Activated CD4-positive, alpha-beta T cell treated with anti-CD3 and anti-CD28 coated beads for 36 hours (primary cell): Measurements from ENCODE around the gene CXCR1. TPM values are rescaled to one million over a fixed set of nuclear protein-coding genes. Genes with fewer than 3 reads are reported as not detected.
"Not testable (repeated sequence)": the region's sequence is repeated elsewhere in the genome, so short reads cannot be mapped to it uniquely, and the experiment has no call there.

ENCODE experiments used
- ATAC-seq: fragments of 200-7000 bp; cut with Tn5 transposase; one replicate; pipeline ENCODE4 v1.10.0; 2021; ENCODE audit warnings: mild to moderate bottlenecking, moderate library complexity
- CTCF ChIA-PET: fragments of 350-600 bp; sonication (Branson Sonifier 250); formaldehyde crosslinking; loops from one replicate; lab custom pipeline; 2021; ENCODE audit warnings: antibody characterized with exemption; lab: Charles Lee
- POLR2A ChIA-PET: fragments of 350-600 bp; sonication (Branson Sonifier 250); formaldehyde crosslinking; loops from one replicate; lab custom pipeline; 2021; ENCODE audit warnings: antibody characterized with exemption, inconsistent platforms; lab: Charles Lee
- DNase-seq: peaks from one replicate; pipeline ENCODE4 v3.0.0-alpha.2; 2020
- H3K27ac Mint-ChIP-seq: one replicate; pipeline ENCODE4 v1.8.0; 2021; ENCODE audit warnings: mixed read lengths
- H3K27me3 Mint-ChIP-seq: one replicate; pipeline ENCODE4 v1.8.0; 2021; ENCODE audit warnings: mixed read lengths
- H3K36me3 Mint-ChIP-seq: one replicate; pipeline ENCODE4 v1.8.0; 2021; ENCODE audit warnings: low read depth, mixed read lengths
- H3K4me1 Mint-ChIP-seq: one replicate; pipeline ENCODE4 v1.8.0; 2021; ENCODE audit warnings: mixed read lengths
- H3K4me3 Mint-ChIP-seq: one replicate; pipeline ENCODE4 v1.8.0; 2021; ENCODE audit warnings: mild to moderate bottlenecking, moderate library complexity, mixed read lengths
- H3K9me3 Mint-ChIP-seq: one replicate; pipeline ENCODE4 v1.8.0; 2021; ENCODE audit warnings: low read depth, mixed read lengths
- intact Hi-C, 2 experiments: fragments of 100-400 bp; cut with DNase I in 1 of 2; cut with micrococcal nuclease in 1 of 2; formaldehyde crosslinking; loops; one replicate each; pipeline versions ENCODE4 v1.14.2 to v1.15.1; 2022 to 2024; cut with DNase I, micrococcal nuclease
- total RNA-seq, 2 experiments: library from RNA; stranded (reverse); gene quantifications; one replicate each; pipeline ENCODE4 v1.2.3, GENCODE V29; 2021

Gene CXCR1
- total RNA-seq, 2 experiments from 2014 or later = not detected

DNA sequence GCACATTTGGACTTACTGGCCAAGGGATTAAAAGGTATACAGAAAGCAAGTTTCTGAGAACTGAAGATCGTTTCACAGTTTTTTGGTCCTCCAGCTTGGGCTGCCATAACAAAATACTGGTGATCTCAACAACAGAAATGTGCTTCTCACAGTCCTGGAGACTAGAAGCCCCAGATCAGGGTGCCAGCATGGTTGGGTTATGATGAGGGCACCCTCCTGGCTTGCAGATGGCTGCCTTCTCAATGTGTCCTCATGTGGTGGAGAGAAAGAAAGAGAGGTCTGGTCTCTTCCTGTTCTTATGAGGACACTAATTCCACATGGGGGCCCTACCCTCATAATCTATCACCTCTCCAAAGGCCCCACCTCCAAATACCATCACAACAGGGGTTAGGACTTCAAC lies 20.1 kb upstream of the CXCR1 start:
- no peak overlapping the region for H3K4me3 Mint-ChIP-seq
- H3K36me3 Mint-ChIP-seq = no peaks in the 10 kb centered on the region
- ChIA-PET CTCF (interaction anchor here (0.7 to 1.5 kb wide), 8 partner anchors 14 to 84 kb away, joined by 3 to 7 read pairs (median 4); partner anchors contain the start of genes AAMP and PNKD), POLR2A (interaction anchor here (0.7 kb wide), 1 partner anchor 85 kb away, joined by 3 read pairs; no protein-coding TSS in a partner anchor)
- DNase-seq = no peak
- H3K27ac Mint-ChIP-seq = no peak overlapping the region
- intact Hi-C loops = loop anchor here (1.0 to 10.0 kb wide), 7 partner anchors 30 to 170 kb away; partner anchors contain the start of genes AAMP (in 2 of the 2), CATIP (in 2 of the 2), PNKD (in 2 of the 2) and ARPC2 (in 1 of the 2)
- no peaks in the 10 kb centered on the region for H3K9me3 Mint-ChIP-seq
- peak; percentile 13 for ATAC-seq
- no peaks in the 10 kb centered on the region for H3K27me3 Mint-ChIP-seq
- peaks cover 8% of the 10 kb centered on the region for H3K4me1 Mint-ChIP-seq

DNA sequence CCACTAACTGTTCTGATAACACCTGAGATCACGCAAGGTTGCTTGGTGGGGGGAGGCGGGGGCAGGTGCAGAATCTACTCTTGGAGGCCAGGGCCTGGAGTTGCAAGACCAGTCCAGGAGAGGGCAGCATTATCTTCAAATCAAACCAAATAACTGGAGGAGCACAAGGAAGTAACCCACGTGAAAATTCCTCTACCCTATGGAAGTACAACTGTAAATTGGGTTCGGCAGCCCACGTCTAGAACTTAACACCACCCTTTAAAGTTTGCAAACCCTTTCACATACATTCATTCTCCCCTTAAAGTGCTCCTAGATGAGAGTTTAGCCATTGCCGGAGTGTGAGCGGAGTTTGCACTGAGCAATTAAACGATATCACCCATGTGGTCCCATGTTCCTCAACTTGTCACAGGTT lies 19.6 kb upstream of the CXCR1 start:
- Mint-ChIP-seq H3K9me3 (no peaks in the 10 kb centered on the region), H3K27ac (no peak overlapping the region), H3K4me3 (no peak overlapping the region), H3K36me3 (no peaks in the 10 kb centered on the region), H3K27me3 (no peaks in the 10 kb centered on the region), H3K4me1 (peaks cover 8% of the 10 kb centered on the region)
- peak; percentile 95 for ATAC-seq
- ChIA-PET POLR2A (interaction anchor here (0.7 kb wide), 1 partner anchor 86 kb away, joined by 3 read pairs; no protein-coding TSS in a partner anchor), CTCF (interaction anchor here (1.3 to 1.5 kb wide), 2 partner anchors 43 to 44 kb away, joined by 5 to 6 read pairs; no protein-coding TSS in a partner anchor)
- intact Hi-C loops = loop anchor here (1.0 to 10.0 kb wide), 7 partner anchors 31 to 171 kb away; partner anchors contain the start of genes AAMP (in 2 of the 2), CATIP (in 2 of the 2), PNKD (in 2 of the 2) and ARPC2 (in 1 of the 2)
- DNase-seq = peak; percentile 83

DNA sequence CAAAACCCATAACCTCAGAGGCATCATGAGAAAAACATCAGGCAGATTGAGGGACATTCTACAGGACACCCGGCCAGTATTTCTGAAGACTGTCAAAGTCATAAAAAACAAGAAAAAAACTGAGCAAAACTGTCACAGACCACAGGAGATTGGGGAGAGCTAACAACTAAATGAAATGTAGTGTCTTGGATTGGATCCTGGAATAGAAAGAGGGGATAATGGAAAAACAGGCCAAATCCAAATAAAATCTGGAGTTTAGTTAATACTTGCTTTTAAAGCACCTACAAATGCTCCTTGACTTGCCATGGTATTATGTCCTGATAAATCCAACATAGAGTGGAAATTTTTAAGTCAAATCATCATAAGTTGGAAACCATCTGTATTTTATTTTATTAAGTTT lies 17.6 kb upstream of the CXCR1 start:
- no peak overlapping the region for H3K4me3 Mint-ChIP-seq
- POLR2A ChIA-PET = no interaction called here

DNA sequence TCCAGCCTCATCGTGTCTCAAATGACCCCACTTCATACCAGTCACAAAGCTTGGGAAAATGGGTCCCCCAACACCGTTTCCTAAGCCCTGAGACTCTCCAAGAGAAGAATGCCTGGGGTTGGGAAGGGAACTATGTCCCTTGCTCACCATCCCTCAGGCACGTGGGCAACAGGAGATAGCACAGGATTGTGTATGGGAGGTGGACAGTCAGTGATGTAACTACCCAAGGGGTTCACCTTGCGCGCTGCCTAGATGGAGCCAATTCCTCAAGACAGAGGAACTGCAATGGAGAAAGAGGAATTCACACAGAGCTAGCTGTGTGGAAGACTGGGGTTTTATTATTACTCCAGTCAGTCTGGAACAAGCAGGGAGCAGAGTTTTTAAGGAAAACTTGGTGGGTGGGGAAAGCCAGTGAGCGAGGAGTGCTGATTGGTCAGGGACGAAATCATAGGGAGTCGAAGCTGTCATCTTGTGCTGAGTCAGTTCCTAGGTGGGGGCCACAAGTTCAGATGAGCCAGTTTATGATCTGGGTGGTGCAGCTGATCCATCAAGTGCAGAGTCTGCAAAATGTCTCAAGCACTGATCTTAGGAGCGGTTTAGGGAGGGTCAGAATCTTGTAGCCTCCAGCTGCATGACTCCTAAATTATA lies 13.8 kb upstream of the CXCR1 start:
- ATAC-seq (no peak), DNase-seq (no peak)
- CTCF ChIA-PET = interaction anchor here (0.6 to 3.0 kb wide), 3 partner anchors 13 to 363 kb away, joined by 3 to 11 read pairs (median 5); no protein-coding TSS in a partner anchor
- no peaks in the 10 kb centered on the region for H3K4me1 Mint-ChIP-seq
- POLR2A ChIA-PET = interaction anchor here (0.6 kb wide), 1 partner anchor 390 kb away, joined by 3 read pairs; no protein-coding TSS in a partner anchor
- H3K4me3 Mint-ChIP-seq = no peak overlapping the region
- H3K27ac Mint-ChIP-seq = no peak overlapping the region
- no peaks in the 10 kb centered on the region for H3K36me3 Mint-ChIP-seq
- peaks cover 2% of the 10 kb centered on the region for H3K27me3 Mint-ChIP-seq
- no peaks in the 10 kb centered on the region for H3K9me3 Mint-ChIP-seq
- intact Hi-C loops = loop anchor here in 1 of 2 experiments (10.0 kb wide), 1 partner anchor 174 kb away; the partner anchor contains the start of gene CATIP

More for the DNA sequence above, 17.6 kb upstream of the CXCR1 start:
- no peaks in the 10 kb centered on the region for H3K9me3 Mint-ChIP-seq
- ATAC-seq = no peak
- H3K36me3 Mint-ChIP-seq = no peaks in the 10 kb centered on the region
- CTCF ChIA-PET = interaction anchor here (0.7 to 1.9 kb wide), 4 partner anchors 17 to 105 kb away, joined by 3 to 9 read pairs (median 4); partner anchors contain the start of gene CXCR1
- intact Hi-C loops = loop anchor here in 1 of 2 experiments (10.0 kb wide), 1 partner anchor 170 kb away; the partner anchor contains the start of gene CATIP
- H3K4me1 Mint-ChIP-seq = peaks cover 8% of the 10 kb centered on the region
- no peak overlapping the region for H3K27ac Mint-ChIP-seq
- H3K27me3 Mint-ChIP-seq = no peaks in the 10 kb centered on the region
- DNase-seq = no peak

DNA sequence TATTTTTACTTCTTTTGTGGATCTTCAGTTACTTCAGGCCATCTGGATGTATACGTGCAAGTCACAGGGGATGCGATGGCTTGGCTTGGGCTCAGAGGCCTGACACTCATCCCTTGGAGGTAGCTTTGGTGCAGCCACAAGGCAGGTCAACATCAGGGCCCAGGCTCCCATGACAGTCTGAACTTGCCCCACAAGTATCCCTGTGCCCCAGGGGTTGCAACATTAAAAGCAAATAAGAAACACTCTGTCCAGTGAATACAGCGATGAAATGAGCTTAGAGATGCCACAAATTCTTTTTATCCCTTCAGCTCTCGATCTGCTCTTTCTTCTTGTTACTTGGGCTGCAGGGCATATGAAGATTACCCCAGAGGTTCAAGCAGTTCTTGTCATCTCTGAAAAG lies 13.0 kb upstream of the CXCR1 start:
- no peaks in the 10 kb centered on the region for H3K9me3 Mint-ChIP-seq
- ATAC-seq = no peak
- no peaks in the 10 kb centered on the region for H3K36me3 Mint-ChIP-seq
- POLR2A ChIA-PET = no interaction called here
- CTCF ChIA-PET = interaction anchor here (0.9 to 3.0 kb wide), 2 partner anchors 12 to 17 kb away, joined by 3 to 11 read pairs; no protein-coding TSS in a partner anchor
- H3K4me1 Mint-ChIP-seq = no peaks in the 10 kb centered on the region
- no peak overlapping the region for H3K4me3 Mint-ChIP-seq
- no peak overlapping the region for H3K27ac Mint-ChIP-seq
- no peak for DNase-seq
- peaks cover 2% of the 10 kb centered on the region for H3K27me3 Mint-ChIP-seq
- intact Hi-C loops = loop anchor here in 1 of 2 experiments (10.0 kb wide), 1 partner anchor 175 kb away; the partner anchor contains the start of gene CATIP

DNA sequence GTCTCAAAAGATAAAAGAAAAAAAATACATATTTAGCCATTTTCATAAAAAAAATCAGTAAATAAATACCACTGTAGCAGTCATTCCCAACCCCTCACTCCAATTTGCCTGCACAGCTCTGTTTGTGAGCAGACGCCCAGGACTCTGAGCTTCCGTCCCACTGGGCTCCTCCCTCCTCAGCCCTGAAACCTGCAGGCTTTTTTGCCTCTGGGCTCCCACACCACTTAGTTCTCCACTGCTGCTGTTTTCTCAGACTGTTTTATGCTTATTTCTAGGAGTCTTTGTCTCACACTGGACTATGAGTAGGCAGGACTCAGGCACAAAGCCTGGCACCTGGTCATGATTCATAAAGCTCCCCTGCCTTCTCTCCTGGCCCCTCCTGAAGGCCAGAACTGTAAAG lies 6.1 kb upstream of the CXCR1 start:
- Mint-ChIP-seq H3K9me3 (no peaks in the 10 kb centered on the region), H3K4me3 (no peak overlapping the region), H3K4me1 (peaks cover 4% of the 10 kb centered on the region), H3K27ac (no peak overlapping the region), H3K36me3 (no peaks in the 10 kb centered on the region), H3K27me3 (no peaks in the 10 kb centered on the region)
- intact Hi-C loops = no loop called here
- ATAC-seq (no peak), DNase-seq (no peak)
- ChIA-PET CTCF (interaction anchor here (0.6 to 1.0 kb wide), 2 partner anchors 12 to 15 kb away, joined by 3 read pairs; no protein-coding TSS in a partner anchor), POLR2A (no interaction called here)

DNA sequence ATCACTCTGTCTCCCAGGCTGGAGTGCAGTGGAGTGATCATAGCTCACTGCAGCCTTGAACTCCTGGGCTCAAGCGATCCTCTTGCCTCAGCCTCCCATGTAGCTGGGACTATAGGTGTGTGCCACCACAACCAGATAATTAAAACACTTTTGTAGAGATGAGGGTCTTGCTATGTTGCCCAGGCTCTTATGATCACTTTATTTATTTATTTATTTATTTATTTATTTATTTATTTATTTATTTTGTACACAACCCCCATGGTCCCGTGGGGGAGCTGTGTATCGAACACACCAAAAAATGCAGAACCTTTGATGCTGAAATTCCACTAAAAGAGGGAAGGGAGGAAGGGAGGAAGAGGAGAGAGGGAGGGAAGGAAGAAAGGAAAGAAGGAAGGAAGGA lies 5.0 kb upstream of the CXCR1 start:
- H3K27me3 Mint-ChIP-seq, DNase-seq, POLR2A ChIA-PET, H3K27ac Mint-ChIP-seq, ATAC-seq, H3K36me3 Mint-ChIP-seq, intact Hi-C loops, H3K9me3 Mint-ChIP-seq, H3K4me3 Mint-ChIP-seq: not testable (repeated sequence)
- CTCF ChIA-PET = interaction anchor here (0.8 to 1.2 kb wide), 2 partner anchors 16 to 22 kb away, joined by 3 to 4 read pairs; no protein-coding TSS in a partner anchor
- H3K4me1 Mint-ChIP-seq = peaks cover 14% of the 10 kb centered on the region

DNA sequence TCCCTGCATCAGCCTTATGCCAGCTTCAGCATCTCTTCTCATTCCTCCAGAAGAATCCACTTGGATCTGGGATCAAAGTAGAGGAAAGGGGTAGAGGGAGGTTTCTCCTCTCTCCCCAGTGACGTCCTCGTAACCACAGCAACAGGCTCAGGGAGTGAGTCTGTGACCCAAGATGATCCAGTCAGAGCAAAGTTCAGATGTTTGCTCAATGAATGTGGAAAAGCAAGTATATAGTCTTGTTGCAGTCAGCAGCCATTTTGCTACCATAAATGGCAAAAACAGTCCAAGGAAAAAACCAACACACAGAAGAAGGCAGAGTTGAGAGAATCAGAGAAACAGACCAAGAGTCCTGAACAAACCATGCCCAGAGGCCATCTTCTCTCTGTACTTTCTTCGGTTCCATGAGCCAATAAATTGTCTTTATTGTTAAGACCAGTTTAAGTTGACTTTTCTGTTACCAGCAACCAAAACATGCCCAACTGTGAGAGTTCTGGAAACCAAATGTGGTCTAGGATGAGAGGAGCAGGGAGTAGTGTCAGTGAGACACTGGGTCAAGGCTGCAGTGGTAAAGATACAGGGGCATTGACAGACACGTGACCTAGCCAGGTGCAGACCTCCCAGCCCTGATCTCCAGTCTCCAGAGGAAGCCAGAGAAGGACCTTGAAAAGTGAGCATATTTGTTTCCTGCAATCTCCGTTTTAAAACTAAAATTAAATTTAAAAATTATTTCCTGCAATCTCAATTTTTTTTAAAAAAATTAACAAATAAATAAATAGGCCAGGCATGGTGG lies 3.2 kb upstream of the CXCR1 start:
- no peaks in the 10 kb centered on the region for H3K27me3 Mint-ChIP-seq
- H3K36me3 Mint-ChIP-seq = no peaks in the 10 kb centered on the region
- DNase-seq (no peak), ATAC-seq (no peak)
- H3K4me3 Mint-ChIP-seq = no peak overlapping the region
- POLR2A ChIA-PET = no interaction called here
- intact Hi-C loops = loop anchor here (1.0 to 5.0 kb wide), 2 partner anchors 87 kb away; no protein-coding TSS in a partner anchor
- H3K4me1 Mint-ChIP-seq = peaks cover 18% of the 10 kb centered on the region
- no peak overlapping the region for H3K27ac Mint-ChIP-seq
- CTCF ChIA-PET = interaction anchor here (0.9 to 4.0 kb wide), 3 partner anchors 86 to 117 kb away, joined by 3 to 37 read pairs (median 3); no protein-coding TSS in a partner anchor
- H3K9me3 Mint-ChIP-seq = no peaks in the 10 kb centered on the region

DNA sequence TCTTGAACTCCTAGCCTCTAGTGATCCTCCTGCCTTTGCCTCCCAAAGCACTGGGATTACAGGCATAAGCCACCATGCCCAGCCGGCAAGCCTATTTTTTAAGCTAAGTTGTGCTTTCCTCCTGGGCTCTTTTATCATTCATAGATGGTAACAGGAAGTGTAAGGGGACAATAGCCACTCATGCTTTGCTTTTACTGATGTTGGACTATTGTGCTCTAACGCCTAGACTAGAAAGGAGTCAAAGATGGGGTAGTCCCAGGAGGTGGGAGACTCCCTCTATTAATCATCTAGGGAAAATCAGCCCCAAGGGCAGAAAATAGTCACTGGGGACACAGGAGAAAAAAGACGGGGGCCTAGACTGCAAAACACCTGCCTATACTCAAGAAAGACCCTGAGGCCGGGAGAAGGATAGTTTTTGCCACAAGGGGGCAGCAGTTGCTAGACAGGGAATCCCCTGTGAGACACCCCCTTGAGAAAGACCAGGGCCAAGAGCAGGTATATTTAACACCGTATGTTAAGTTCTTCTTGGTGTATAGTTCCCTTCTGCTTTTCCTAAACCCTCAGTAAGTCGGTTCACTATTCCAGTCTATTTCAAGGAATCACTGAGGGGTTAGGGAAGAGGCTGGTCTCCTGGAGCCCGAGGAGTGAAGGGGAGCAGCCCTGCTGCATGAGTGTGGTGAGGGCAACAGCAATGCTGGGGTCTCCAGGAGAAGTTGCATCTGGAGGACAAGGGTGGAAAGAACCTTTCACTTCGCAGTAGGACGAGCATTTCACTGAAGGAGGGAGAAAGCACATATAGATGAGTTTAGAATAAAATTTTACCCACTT lies 2.1 kb upstream of the CXCR1 start:
- peak; percentile 80 for ATAC-seq
- H3K4me1 Mint-ChIP-seq = peaks cover 18% of the 10 kb centered on the region

DNA sequence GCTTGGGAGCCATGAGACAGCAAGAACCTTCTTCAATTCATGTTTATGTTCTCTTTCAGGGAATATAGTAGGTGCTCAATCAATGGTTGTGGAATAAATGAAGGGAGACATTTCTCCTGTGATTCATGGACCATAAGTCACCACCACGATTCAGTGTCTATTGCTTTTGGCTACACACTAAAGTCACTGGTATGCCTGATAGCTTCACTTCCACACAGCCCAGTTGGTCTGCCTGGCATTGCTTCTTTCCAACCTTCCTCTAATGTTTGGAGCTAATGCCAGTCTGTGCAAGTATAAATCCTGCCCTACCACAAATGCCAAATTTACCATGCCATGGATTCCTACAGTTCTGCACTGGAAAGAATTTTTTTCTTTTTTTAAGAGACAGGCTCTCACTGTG lies 1.3 kb upstream of the CXCR1 start:
- ChIA-PET POLR2A (no interaction called here), CTCF (interaction anchor here (0.7 to 4.0 kb wide), 12 partner anchors 10 to 190 kb away, joined by 3 to 37 read pairs (median 6); no protein-coding TSS in a partner anchor)
- peaks cover 18% of the 10 kb centered on the region for H3K4me1 Mint-ChIP-seq
- ATAC-seq = no peak
- H3K27me3 Mint-ChIP-seq = no peaks in the 10 kb centered on the region
- intact Hi-C loops = loop anchor here in 1 of 2 experiments (5.0 kb wide), 1 partner anchor 89 kb away; no protein-coding TSS in a partner anchor
- H3K27ac Mint-ChIP-seq = no peak overlapping the region
- H3K9me3 Mint-ChIP-seq = no peaks in the 10 kb centered on the region
- no peak for DNase-seq
- H3K36me3 Mint-ChIP-seq = no peaks in the 10 kb centered on the region
- H3K4me3 Mint-ChIP-seq = no peak overlapping the region

More for the DNA sequence above, 2.1 kb upstream of the CXCR1 start:
- POLR2A ChIA-PET = interaction anchor here (0.5 kb wide), 1 partner anchor 63 kb away, joined by 3 read pairs; no protein-coding TSS in a partner anchor
- Mint-ChIP-seq H3K9me3 (no peaks in the 10 kb centered on the region), H3K4me3 (no peak overlapping the region), H3K27me3 (no peaks in the 10 kb centered on the region), H3K27ac (no peak overlapping the region), H3K36me3 (no peaks in the 10 kb centered on the region)
- DNase-seq = peak; percentile 80
- CTCF ChIA-PET = interaction anchor here (0.9 to 4.0 kb wide), 11 partner anchors 11 to 189 kb away, joined by 3 to 37 read pairs (median 4); no protein-coding TSS in a partner anchor
- intact Hi-C loops = loop anchor here (1.0 to 5.0 kb wide), 2 partner anchors 88 kb away; no protein-coding TSS in a partner anchor
